Activated B cell treated with CpG ODN at 0.5 μM for 24 hours (primary cell): ENCODE results near the gene CKMT1B. TPM values are rescaled to one million over a fixed set of nuclear protein-coding genes. Genes with fewer than 3 reads are reported as not detected.
"Not testable (repeated sequence)": the region's sequence is repeated elsewhere in the genome, so short reads cannot be mapped to it uniquely, and the experiment has no call there.

Source experiments
- ATAC-seq: fragments of 200-7000 bp; cut with Tn5 transposase; one replicate; pipeline ENCODE4 v1.10.0; 2021; ENCODE audit warnings: low read depth, mild to moderate bottlenecking, moderate library complexity
- CTCF ChIA-PET: fragments of 350-600 bp; sonication (Branson Sonifier 250); formaldehyde crosslinking; loops from one replicate; lab custom pipeline; 2021; ENCODE audit warnings: antibody characterized with exemption; lab: Charles Lee
- POLR2A ChIA-PET: fragments of 350-600 bp; sonication (Branson Sonifier 250); formaldehyde crosslinking; loops from one replicate; lab custom pipeline; 2021; ENCODE audit warnings: antibody characterized with exemption; lab: Charles Lee
- DNase-seq: peaks from one replicate; pipeline ENCODE4 v3.0.0; 2022
- H3K27ac Mint-ChIP-seq: one replicate; pipeline ENCODE4 v1.8.0; 2020; ENCODE audit warnings: mixed read lengths
- H3K27me3 Mint-ChIP-seq: one replicate; pipeline ENCODE4 v1.8.0; 2021; ENCODE audit warnings: mixed read lengths
- H3K36me3 Mint-ChIP-seq: one replicate; pipeline ENCODE4 v1.8.0; 2021; ENCODE audit warnings: low read depth, mixed read lengths
- H3K4me1 Mint-ChIP-seq: one replicate; pipeline ENCODE4 v1.8.0; 2021; ENCODE audit warnings: mixed read lengths
- H3K4me3 Mint-ChIP-seq: one replicate; pipeline ENCODE4 v1.8.0; 2020; ENCODE audit warnings: mild to moderate bottlenecking, mixed read lengths
- H3K9me3 Mint-ChIP-seq: one replicate; pipeline ENCODE4 v1.8.0; 2020; ENCODE audit warnings: mixed read lengths
- intact Hi-C: fragments of 100-400 bp; cut with micrococcal nuclease; formaldehyde crosslinking; loops from one replicate; pipeline ENCODE4 v1.15.1; 2024
- total RNA-seq: library from RNA; stranded (reverse); gene quantifications from 2 replicates; pipeline ENCODE4 v1.2.3, GENCODE V29; 2022
- TF ChIP-seq, protein P1 (sequence below): fragments of 200-600 bp; IDR thresholded peaks from one replicate; pipeline ENCODE4 v1.8.0; 2022; ENCODE audit warnings: antibody characterized with exemption, mild to moderate bottlenecking

CKMT1B gene
- not detected in 2 replicates for total RNA-seq

DNA sequence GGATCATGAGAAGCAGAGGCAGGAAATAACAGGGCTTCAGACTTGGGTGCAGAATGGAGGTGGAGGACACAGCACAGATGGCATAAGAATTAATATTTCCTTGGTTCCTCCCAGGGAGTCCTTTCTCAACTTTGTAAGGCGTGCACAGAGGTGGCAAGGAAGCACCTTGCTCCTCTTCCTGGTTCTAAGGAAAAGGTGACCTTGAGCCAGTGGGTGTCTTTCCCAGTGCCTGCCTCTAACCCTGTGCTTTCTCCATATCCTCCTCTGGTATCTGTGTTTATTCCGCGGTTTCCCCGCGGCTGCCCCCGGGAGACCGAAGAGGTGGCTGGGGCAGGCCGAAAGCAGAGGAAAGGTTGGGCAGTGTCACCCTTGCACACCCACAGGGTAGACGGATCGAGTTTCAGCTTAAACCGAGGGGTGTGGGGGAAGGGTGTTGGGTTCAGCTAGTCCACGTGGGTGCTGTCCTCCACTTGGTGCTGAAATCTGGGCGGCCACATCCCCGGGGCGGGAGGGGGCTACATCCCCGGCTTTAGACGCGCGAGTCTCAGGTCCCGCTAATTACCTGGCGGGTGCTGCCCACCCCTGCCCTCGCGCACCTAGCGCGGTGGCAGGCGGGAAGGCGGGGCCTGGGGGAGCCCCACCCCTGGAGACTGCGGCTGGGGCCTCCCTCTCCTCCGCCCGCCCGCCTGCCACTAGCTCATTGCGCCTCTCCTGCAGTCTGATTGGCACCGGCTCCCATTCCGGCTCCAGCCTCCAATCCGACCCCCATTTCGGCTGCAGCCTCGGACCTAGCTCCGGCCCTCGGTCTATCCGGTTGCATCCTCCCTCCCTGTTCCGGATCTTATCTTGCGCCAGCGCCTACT, at the start of gene CKMT1B:
Gene CKMT1B (plus strand): TSS at position 700 of the 863 bp plus-strand sequence. CDS start 192 bp downstream, outside the sequence.
- DNase-seq, H3K4me3 Mint-ChIP-seq, CTCF ChIA-PET, ATAC-seq, intact Hi-C loops, H3K27ac Mint-ChIP-seq, POLR2A ChIA-PET, H3K9me3 Mint-ChIP-seq, H3K4me1 Mint-ChIP-seq, H3K36me3 Mint-ChIP-seq, H3K27me3 Mint-ChIP-seq: not testable (repeated sequence)

DNA sequence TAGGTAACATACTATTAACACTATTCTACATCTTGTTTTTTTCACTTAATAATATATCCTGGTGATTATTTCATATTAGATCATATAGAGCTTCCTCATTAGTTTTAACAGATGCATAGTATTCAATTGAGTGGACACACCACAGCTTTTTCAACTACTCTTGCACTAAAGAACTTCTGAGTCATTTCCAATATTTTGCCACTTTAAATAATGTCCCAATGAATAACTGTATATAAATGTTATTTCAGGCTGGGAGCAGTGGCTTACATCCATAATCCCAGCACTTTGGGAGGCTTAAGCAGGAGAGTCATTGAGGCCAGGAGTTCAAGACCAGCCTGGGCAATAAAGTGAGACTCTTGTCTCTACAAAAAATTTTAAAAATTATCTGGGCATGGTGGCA, 49.6 kb upstream of the CKMT1B start:
- POLR2A ChIA-PET = no interaction called here
- H3K27ac Mint-ChIP-seq = no peak overlapping the region
- intact Hi-C loops = no loop called here

DNA sequence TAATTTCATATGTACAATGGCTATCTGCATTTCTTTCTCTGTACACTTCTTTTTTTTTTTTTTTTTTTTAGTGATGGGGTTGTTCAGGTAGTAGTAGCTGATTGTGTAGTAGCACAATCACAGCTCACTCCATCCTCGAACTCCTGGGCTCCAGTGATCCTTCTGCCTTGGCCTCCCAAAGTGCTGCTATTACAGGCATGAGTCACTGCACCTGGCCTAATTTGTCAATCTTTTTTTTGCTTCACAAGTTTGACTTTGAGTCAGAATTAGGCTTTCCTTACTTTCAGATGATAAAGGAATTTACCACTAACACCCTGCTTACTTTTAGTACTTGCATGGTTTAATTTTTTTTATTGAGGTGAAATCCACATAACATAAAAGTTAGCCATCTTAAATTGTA, 48.4 kb upstream of the CKMT1B start:
- DNase-seq = no peak
- TF ChIP-seq, protein P1, sequence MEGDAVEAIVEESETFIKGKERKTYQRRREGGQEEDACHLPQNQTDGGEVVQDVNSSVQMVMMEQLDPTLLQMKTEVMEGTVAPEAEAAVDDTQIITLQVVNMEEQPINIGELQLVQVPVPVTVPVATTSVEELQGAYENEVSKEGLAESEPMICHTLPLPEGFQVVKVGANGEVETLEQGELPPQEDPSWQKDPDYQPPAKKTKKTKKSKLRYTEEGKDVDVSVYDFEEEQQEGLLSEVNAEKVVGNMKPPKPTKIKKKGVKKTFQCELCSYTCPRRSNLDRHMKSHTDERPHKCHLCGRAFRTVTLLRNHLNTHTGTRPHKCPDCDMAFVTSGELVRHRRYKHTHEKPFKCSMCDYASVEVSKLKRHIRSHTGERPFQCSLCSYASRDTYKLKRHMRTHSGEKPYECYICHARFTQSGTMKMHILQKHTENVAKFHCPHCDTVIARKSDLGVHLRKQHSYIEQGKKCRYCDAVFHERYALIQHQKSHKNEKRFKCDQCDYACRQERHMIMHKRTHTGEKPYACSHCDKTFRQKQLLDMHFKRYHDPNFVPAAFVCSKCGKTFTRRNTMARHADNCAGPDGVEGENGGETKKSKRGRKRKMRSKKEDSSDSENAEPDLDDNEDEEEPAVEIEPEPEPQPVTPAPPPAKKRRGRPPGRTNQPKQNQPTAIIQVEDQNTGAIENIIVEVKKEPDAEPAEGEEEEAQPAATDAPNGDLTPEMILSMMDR = no peak
- ATAC-seq = no peak
- H3K27me3 Mint-ChIP-seq = no peaks in the 10 kb centered on the region
- intact Hi-C loops = no loop called here
- no peak overlapping the region for H3K4me3 Mint-ChIP-seq
- CTCF ChIA-PET = no interaction called here
- POLR2A ChIA-PET = interaction anchor here (0.6 kb wide), 1 partner anchor 13 kb away, joined by 5 read pairs; no protein-coding TSS in a partner anchor
- peaks cover 12% of the 10 kb centered on the region for H3K36me3 Mint-ChIP-seq
- H3K27ac Mint-ChIP-seq = no peak overlapping the region
- H3K9me3 Mint-ChIP-seq = no peaks in the 10 kb centered on the region
- H3K4me1 Mint-ChIP-seq = no peaks in the 10 kb centered on the region

More for the DNA sequence above, 49.6 kb upstream of the CKMT1B start:
- H3K4me1 Mint-ChIP-seq = no peaks in the 10 kb centered on the region
- no peak for DNase-seq
- H3K4me3 Mint-ChIP-seq = no peak overlapping the region
- no peaks in the 10 kb centered on the region for H3K9me3 Mint-ChIP-seq
- no peak for ATAC-seq
- H3K27me3 Mint-ChIP-seq = no peaks in the 10 kb centered on the region
- CTCF ChIA-PET = interaction anchor here (0.6 kb wide), 1 partner anchor 733 kb away, joined by 3 read pairs; no protein-coding TSS in a partner anchor
- peaks cover 10% of the 10 kb centered on the region for H3K36me3 Mint-ChIP-seq
- TF ChIP-seq, protein P1 = no peak

DNA sequence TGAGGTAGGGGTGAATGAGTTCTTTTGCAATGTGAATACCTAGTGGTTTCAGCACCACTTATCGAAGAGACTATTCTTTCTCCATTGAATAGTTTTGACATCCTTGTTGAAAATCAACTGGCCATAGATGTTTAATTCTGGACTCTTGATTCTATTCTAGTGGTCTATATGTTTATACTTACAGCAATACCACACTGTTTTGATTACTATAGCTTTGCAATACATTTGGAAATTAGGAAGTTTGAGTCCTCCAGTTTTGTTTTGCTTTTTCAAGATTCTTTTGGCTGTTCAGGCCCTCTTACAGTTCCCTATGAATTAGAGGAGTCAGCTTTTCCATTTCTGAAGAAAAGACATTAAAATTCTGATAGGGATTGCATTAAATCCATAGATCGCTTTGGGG, 46.3 kb upstream of the CKMT1B start:
- no peak overlapping the region for H3K27ac Mint-ChIP-seq
- no peak overlapping the region for H3K4me3 Mint-ChIP-seq
- CTCF ChIA-PET = no interaction called here
- peaks cover 21% of the 10 kb centered on the region for H3K36me3 Mint-ChIP-seq
- POLR2A ChIA-PET = no interaction called here
- H3K9me3 Mint-ChIP-seq = no peaks in the 10 kb centered on the region
- intact Hi-C loops = no loop called here
- H3K27me3 Mint-ChIP-seq = no peaks in the 10 kb centered on the region
- DNase-seq (no peak), ATAC-seq (no peak)
- TF ChIP-seq, protein P1 = no peak
- no peaks in the 10 kb centered on the region for H3K4me1 Mint-ChIP-seq

DNA sequence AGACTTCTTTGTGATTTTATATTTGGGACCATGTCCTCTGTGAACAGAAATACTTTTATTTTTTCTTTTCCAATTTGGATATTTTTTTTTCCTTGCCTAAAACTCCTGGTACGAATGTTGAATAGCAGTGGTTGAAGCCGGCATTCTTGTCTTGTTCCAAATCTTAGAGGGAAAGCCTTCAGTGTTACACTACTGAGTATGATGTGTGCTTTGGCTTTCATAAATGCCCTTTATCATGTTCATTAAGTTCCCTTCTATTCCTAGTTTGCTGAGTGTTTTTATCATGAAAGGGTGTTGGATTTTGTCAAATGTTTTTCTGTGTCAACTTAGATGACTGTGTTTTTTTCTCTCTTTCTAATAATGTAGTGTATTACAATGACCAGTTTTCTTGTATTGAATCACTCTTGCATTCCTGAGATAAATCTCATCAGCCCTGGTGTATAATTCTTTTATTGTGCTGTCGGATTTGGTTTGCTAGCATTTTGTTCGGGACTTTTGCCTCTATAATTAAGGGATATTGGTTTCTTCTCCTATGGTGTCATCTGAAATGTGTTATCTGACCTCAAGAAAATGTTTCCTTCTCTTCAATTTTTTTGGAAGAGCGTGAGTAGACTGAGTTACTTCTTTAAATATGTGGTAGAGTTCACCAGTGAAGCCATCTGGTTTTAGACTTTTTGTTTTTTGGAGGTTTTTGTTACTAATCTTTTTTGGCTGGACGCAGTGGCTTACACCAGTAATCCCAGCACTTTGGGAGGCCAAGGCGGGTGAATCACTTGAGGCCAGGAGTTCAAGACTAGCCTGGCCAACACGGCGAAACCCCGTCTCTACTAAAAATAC, 43.1 kb upstream of the CKMT1B start:
- ChIA-PET POLR2A (no interaction called here), CTCF (no interaction called here)
- TF ChIP-seq, protein P1 = no peak
- Mint-ChIP-seq H3K27ac (no peak overlapping the region), H3K9me3 (no peaks in the 10 kb centered on the region), H3K4me3 (no peak overlapping the region), H3K36me3 (peaks cover 31% of the 10 kb centered on the region), H3K27me3 (no peaks in the 10 kb centered on the region), H3K4me1 (no peaks in the 10 kb centered on the region)
- ATAC-seq (no peak), DNase-seq (no peak)
- intact Hi-C loops = no loop called here
